SK-N-MC (cell line): ENCODE results near the gene TMPRSS9.
"Not testable (repeated sequence)": the region's sequence is repeated elsewhere in the genome, so short reads cannot be mapped to it uniquely, and the experiment has no call there.

Experiments
- DNase-seq: peaks from one replicate; pipeline ENCODE4 v3.0.0-alpha.2; 2011; ENCODE audit warnings: low read depth, low spot score
- H3K27ac ChIP-seq: fragments of 200-600 bp; sonication (generic); 2 replicates; pipeline ENCODE4 v1.5.1; 2016; ENCODE audit warnings: mixed run types
- H3K36me3 ChIP-seq: fragments of 200-600 bp; sonication (generic); 2 replicates; pipeline ENCODE4 v1.6.1; 2017; ENCODE audit warnings: antibody characterized with exemption, low read length, mixed read lengths; ENCODE audit not compliant: insufficient read depth
- H3K4me3 ChIP-seq: fragments of 200-600 bp; sonication (generic); 2 replicates; pipeline ENCODE4 v1.5.1; 2016
- H3K9ac ChIP-seq: fragments of 200-600 bp; sonication (generic); 2 replicates; pipeline ENCODE4 v1.8.0; 2017; ENCODE audit warnings: mixed run types, mixed read lengths; ENCODE audit not compliant: insufficient read length
- H3K9me3 ChIP-seq: fragments of 200-600 bp; sonication (generic); 2 replicates; pipeline ENCODE4 v1.6.1; 2017; ENCODE audit warnings: low read depth, mild to moderate bottlenecking, antibody characterized with exemption, low read length, moderate library complexity, mixed read lengths
- EZH2 ChIP-seq: fragments of 200-600 bp; sonication (generic); IDR thresholded peaks from one replicate; pipeline ENCODE4 v1.6.1; 2017; ENCODE audit warnings: antibody characterized with exemption
- FOXP2 ChIP-seq: optimal IDR thresholded peaks from 2 replicates; pipeline ENCODE3; 2011; ENCODE audit warnings: mild to moderate bottlenecking, moderate library complexity; ENCODE audit not compliant: insufficient read depth; ENCODE audit errors: extremely low read length, control extremely low read depth
- POLR2AphosphoS5 ChIP-seq: IDR thresholded peaks from 2 replicates; pipeline ENCODE4 v1.6.1; 2012; ENCODE audit warnings: mild to moderate bottlenecking, low read depth, low read length, borderline replicate concordance

Gene TMPRSS9

DNA sequence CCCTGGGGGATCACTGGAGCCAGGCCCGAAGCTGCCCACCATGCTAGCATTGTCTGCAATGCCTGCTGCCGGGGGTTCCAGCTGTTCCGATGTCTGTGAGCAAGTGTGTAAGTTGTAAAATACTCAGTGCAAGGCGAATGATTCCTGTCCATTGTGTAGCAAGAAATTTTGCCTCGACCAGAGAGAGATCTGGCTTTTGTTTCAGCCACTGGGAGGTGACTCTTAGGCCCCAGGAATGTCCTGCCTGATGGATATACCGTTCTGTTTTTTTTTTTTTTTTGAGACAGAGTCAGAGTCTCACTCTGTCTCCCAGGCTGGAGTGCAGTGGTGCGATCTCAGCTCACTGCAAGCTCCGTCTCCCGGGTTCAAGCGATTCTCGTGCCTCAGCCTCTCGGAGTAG is 108.5 kb downstream of the TMPRSS9 start:
- no peaks in the 10 kb centered on the region for H3K9me3 ChIP-seq
- H3K27ac ChIP-seq: no peak overlapping the region
- DNase-seq: no peak
- no peak overlapping the region for H3K9ac ChIP-seq
- TF ChIP-seq FOXP2: no peak
- TF ChIP-seq EZH2: no peak
- no peak for TF ChIP-seq POLR2AphosphoS5
- no peaks in the 10 kb centered on the region for H3K36me3 ChIP-seq
- H3K4me3 ChIP-seq: no peak overlapping the region

DNA sequence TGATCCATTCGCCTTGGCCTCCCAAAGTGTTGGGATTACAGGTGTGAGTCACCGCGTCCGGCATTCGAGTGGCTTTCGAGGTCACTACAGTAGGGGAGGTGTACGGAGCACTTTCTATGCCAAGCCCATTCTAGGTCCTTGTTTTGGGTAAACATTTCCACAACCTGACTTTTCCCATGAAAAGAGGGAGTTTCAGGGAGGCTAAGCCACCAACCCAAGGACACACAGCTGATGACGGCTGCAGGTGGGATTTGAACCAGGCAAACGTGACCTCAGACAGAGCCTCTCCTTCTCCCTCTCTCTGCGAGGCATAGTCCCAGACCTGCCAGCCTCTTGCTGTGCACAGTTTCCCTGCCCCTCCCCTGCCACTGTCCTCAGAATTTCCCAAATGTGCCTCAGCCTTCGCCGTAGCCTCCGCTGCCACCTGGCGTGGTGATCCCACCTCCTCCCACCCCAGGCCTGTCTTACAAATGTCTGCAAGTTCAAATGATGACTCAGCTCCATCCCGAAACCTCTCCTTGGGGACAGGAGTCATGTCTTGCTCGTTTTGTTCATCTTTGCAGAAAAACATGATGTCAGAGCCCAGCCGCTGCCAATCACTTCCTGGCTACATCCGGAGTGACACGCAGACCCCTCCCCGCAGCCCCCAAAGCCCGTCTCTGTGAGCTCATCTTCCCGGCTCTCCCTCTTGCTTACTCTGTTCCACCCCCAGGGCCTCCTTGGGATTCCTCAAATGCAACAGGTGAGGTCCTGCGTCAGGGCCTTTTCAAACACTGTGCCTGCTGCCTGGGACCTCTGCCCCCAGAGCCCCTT is 109.2 kb downstream of the TMPRSS9 start:
- no peak overlapping the region for H3K9ac ChIP-seq

DNA sequence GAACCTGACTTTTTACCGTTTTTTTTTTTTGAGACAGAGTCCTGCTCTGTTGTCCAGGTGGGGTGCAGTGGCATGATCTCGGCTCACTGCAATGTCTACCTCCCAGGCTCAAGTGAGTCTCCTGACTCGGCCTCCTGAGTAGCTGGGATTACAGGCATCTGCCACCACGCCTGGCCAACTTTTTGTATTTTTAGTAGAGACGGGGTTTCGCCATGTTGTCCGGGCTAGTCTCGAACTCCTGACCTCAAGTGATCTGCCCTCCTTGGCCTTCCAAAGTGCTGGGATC is 109.8 kb downstream of the TMPRSS9 start:
- DNase-seq, H3K9ac ChIP-seq, H3K36me3 ChIP-seq, H3K27ac ChIP-seq, H3K9me3 ChIP-seq, H3K4me3 ChIP-seq: not testable (repeated sequence)

More for the DNA sequence above, 109.2 kb downstream of the TMPRSS9 start:
- TF ChIP-seq FOXP2: no peak
- no peak for TF ChIP-seq POLR2AphosphoS5
- H3K36me3 ChIP-seq: no peaks in the 10 kb centered on the region
- no peaks in the 10 kb centered on the region for H3K9me3 ChIP-seq
- no peak for DNase-seq
- no peak overlapping the region for H3K4me3 ChIP-seq
- H3K27ac ChIP-seq: no peak overlapping the region

DNA sequence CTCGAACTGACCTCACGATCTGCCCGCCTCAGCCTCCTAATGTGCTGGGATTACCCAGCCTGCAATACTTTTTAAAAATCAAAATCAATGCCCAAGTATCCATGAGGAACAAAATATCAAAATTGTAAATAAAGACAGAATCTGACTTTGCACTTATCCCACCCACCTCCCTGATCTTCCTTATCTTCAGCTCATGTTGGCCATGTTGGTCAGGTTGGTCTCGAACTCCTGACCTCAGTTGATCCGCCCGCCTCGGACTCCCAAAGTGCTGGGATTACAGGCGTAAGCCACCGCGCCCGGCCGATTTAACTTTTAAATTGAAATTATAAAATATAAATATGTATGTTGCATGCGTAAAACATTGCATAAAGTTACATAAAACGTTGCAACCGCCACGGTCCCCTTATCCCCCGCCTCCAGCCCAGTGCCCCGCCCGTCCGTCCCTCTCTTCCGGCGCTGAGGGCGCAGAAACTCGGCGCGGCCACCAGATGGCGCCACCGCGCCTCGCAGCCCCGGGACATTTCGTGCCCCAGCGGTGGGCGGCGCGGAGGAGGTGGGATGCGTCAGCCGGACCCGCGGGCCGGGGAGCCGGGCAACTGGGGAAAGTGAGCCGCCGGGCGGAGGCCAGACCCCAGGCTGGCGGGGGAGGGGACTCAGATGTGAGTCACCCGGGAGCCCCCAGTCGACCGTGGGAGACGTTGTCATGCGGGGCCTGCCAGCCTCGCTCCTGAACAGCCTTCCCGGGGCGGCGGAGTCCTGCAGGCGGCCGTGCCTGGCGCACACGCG is 114.4 kb downstream of the TMPRSS9 start:
- H3K9me3 ChIP-seq: no peaks in the 10 kb centered on the region
- H3K9ac ChIP-seq: no peak overlapping the region
- no peak for TF ChIP-seq EZH2
- H3K4me3 ChIP-seq: peak overlapping the region; percentile 96
- H3K27ac ChIP-seq: no peak overlapping the region
- DNase-seq: no peak
- H3K36me3 ChIP-seq: no peaks in the 10 kb centered on the region

DNA sequence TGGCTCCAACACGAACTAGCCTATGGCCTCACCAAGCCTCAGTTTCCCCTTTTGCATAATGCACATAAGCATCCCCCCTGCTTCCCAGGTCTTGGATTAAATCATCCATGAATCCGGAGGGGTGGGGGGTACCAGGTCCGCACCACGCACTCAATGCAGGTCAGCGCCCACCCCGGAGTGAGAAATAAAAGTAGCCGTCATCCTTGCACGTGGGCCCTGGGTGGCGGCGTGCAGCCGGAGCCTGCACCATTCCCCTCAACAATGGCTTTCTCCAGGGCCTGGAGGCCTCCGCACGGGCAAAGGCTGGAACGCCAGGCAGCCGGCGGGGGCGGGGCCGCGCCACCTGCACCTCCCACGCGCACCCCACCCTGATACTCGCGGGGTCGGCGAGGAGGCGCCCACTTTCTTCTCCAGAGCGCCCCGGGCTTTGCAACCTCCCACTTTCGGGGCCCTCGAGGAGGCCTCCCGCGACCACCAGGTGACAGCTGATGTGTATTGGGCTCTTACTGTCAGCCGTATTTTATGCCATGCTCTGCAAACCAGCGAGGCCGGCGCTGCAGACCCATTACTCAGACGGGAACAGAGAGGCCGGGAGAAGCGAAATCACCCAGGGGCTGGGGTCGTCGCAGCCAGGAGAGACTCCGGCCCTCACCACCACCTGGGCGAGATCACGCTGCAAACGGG is 115.1 kb downstream of the TMPRSS9 start:
- H3K9ac ChIP-seq: no peak overlapping the region
- TF ChIP-seq POLR2AphosphoS5 (no peak), EZH2 (no peak), FOXP2 (no peak)
- H3K27ac ChIP-seq: no peak overlapping the region
- no peak for DNase-seq
- H3K36me3 ChIP-seq: no peaks in the 10 kb centered on the region
- peak overlapping the region; percentile 96 for H3K4me3 ChIP-seq
- no peaks in the 10 kb centered on the region for H3K9me3 ChIP-seq
